ENCODE results near the gene FAM241A.

DNA sequence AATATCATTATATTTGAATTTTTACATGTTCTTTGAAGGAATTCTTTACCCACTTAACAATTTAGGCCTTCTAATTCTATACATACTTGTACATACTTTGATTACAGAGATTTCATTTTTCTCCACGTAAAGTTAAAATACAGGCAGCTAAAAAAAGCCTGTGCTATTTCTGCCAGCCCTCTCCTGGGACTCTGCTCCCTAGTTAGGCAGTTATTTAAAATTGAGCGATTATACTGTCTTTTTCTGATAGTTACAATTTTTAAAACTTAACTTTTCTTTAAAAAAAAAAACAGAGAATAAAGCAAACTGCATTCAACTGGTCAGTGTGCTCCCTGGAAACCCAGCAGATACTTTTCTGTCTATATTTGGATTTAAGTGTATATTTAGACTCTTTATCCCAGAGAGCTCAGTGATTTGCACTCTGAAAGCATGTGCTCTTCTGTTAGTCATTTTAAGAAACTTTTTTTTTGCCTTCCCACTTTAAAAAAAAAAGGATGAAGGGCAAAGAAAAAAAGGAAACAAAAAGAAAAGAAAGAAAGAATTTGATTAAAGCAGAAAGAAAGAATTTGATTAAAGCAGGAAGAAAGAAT lies 18.1 kb upstream of the FAM241A start:
- TF ChIP-seq FOXK2 (IDR thresholded peaks at IDR 0.05) (no peak), NFRKB (IDR thresholded peaks at IDR 0.05) (no peak), ARNT (IDR thresholded peaks at IDR 0.05) (no peak), SUZ12 (IDR thresholded peaks at IDR 0.05) (no peak), CTBP1 (IDR thresholded peaks at IDR 0.05; ENCODE audit: borderline replicate concordance) (no peak), BHLHE40 (IDR thresholded peaks at IDR 0.05; ENCODE audit: borderline replicate concordance) (no peak), SP1 (IDR thresholded peaks at IDR 0.05) (no peak), FOXM1 (IDR thresholded peaks at IDR 0.05; ENCODE audit: borderline replicate concordance) (no peak), FOXA1 (IDR thresholded peaks at IDR 0.05) (no peak), ELF4 (IDR thresholded peaks at IDR 0.05) (no peak)
- TF ChIP-seq, protein P1, sequence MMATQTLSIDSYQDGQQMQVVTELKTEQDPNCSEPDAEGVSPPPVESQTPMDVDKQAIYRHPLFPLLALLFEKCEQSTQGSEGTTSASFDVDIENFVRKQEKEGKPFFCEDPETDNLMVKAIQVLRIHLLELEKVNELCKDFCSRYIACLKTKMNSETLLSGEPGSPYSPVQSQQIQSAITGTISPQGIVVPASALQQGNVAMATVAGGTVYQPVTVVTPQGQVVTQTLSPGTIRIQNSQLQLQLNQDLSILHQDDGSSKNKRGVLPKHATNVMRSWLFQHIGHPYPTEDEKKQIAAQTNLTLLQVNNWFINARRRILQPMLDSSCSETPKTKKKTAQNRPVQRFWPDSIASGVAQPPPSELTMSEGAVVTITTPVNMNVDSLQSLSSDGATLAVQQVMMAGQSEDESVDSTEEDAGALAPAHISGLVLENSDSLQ (IDR thresholded peaks at IDR 0.05) = no peak
